Lower leg skin (tissue), 4 donors: ENCODE results near the gene HOXA7. TPM values are rescaled to one million over a fixed set of nuclear protein-coding genes. Genes with fewer than 3 reads are reported as not detected.

Experiments used
- DNase-seq, 2 donors: peaks; one replicate each; pipeline ENCODE4 v3.0.0-alpha.2; 2019; ENCODE audit warnings: low spot score in 2 of 2
- H3K4me3 ChIP-seq: fragments of 200-600 bp; sonication (generic); 2 replicates; pipeline ENCODE4 v1.5.1; 2017; ENCODE audit warnings: mild to moderate bottlenecking, low read depth; ENCODE audit not compliant: poor library complexity, severe bottlenecking
- POLR2A ChIP-seq, 2 donors: fragments of 450-650 bp; IDR thresholded peaks; one replicate each; pipeline ENCODE4 v1.6.1; 2016 to 2017; ENCODE audit warnings: antibody characterized with exemption in 2 of 2, mild to moderate bottlenecking in 1 of 2, moderate library complexity in 1 of 2
- WGBS, 2 donors: methylation state at CpG; one replicate each; pipeline ENCODE4 v1.1.5; 2018; 5-methylcytosine and 5-hydroxymethylcytosine counted together
- intact Hi-C: fragments of 100-400 bp; cut with DNase I; formaldehyde crosslinking; loops from one replicate; pipeline ENCODE4 v1.15.0; 2023; ENCODE audit warnings: low total_unique reads
- total RNA-seq, 4 donors: library from RNA; depleted of rRNA; stranded (reverse); fragments of >200 nt; gene quantifications; one replicate each; pipeline ENCODE4 v1.1.0, GENCODE V29; 2016
- TF ChIP-seq, protein P1 (sequence below), 3 donors: fragments of 450-650 bp; IDR thresholded peaks; one replicate each; pipeline ENCODE4 v1.5.1; 2016; ENCODE audit warnings: antibody characterized with exemption in 3 of 3, mild to moderate bottlenecking in 3 of 3, moderate library complexity in 2 of 3

Gene HOXA7
- total RNA-seq, 4 donors from 2014 or later, result 10.0 to 26.1 (median 18.1) TPM

GRCh38 chr7:27198871-27199801 lies 42.7 kb upstream of the HOXA7 start:
- TF ChIP-seq, protein P1, sequence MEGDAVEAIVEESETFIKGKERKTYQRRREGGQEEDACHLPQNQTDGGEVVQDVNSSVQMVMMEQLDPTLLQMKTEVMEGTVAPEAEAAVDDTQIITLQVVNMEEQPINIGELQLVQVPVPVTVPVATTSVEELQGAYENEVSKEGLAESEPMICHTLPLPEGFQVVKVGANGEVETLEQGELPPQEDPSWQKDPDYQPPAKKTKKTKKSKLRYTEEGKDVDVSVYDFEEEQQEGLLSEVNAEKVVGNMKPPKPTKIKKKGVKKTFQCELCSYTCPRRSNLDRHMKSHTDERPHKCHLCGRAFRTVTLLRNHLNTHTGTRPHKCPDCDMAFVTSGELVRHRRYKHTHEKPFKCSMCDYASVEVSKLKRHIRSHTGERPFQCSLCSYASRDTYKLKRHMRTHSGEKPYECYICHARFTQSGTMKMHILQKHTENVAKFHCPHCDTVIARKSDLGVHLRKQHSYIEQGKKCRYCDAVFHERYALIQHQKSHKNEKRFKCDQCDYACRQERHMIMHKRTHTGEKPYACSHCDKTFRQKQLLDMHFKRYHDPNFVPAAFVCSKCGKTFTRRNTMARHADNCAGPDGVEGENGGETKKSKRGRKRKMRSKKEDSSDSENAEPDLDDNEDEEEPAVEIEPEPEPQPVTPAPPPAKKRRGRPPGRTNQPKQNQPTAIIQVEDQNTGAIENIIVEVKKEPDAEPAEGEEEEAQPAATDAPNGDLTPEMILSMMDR (IDR thresholded peaks at IDR 0.05), result no peak
- no peak for TF ChIP-seq POLR2A (IDR thresholded peaks at IDR 0.05)
- peak overlapping the region; percentile 15 for H3K4me3 ChIP-seq
- WGBS, 2 donors, result 3% methylated on average over 22 to 52 of the region's 93 CpGs
- intact Hi-C loops, result loop anchor here (10.0 kb wide), 1 partner anchor 826 kb away; no protein-coding TSS in a partner anchor
- DNase-seq, result peak in 1 of 2 donors; percentile 87

DNA sequence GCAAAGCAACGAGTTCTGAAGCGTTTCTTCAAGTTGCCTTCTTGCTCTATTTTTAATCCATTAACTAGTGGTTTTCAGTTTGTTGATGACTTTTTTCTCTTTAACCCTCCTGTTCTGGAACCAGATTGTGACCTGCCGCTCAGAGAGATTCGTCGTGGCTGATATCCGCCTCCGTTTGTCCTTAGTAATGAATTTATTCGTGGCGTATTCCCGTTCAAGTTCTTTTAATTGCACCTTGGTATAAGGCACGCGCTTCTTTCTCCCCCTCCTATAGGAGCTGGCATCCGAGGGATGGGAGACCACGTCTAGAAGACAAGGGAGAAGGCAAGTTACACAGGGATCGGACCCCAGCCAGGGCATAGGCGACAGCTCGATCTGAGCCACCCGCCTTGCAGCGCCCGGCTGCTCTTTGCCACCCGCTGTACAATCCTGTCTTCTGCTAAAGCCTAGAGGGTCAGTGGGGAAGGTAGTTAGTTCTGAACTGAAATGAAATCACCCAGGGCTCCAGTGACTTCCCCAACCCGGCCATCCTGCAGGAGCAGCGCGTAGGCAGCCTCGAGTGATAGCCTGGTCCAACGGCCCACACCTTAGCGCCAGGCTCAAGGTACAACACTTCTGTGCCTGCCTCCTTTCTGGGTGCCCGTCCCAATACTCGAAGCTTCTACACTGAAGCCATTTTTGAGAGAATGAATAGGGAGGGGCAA lies 41.8 kb upstream of the HOXA7 start:
- H3K4me3 ChIP-seq, result no peak overlapping the region
- 29 to 30% methylated on average over 29 of the region's 29 CpGs for WGBS, 2 donors
- no peak for TF ChIP-seq POLR2A (IDR thresholded peaks at IDR 0.05)
- TF ChIP-seq, protein P1 (IDR thresholded peaks at IDR 0.05), result no peak
- DNase-seq, result peak in 1 of 2 donors; percentile 80
- intact Hi-C loops, result loop anchor here (10.0 kb wide), 1 partner anchor 827 kb away; no protein-coding TSS in a partner anchor

DNA sequence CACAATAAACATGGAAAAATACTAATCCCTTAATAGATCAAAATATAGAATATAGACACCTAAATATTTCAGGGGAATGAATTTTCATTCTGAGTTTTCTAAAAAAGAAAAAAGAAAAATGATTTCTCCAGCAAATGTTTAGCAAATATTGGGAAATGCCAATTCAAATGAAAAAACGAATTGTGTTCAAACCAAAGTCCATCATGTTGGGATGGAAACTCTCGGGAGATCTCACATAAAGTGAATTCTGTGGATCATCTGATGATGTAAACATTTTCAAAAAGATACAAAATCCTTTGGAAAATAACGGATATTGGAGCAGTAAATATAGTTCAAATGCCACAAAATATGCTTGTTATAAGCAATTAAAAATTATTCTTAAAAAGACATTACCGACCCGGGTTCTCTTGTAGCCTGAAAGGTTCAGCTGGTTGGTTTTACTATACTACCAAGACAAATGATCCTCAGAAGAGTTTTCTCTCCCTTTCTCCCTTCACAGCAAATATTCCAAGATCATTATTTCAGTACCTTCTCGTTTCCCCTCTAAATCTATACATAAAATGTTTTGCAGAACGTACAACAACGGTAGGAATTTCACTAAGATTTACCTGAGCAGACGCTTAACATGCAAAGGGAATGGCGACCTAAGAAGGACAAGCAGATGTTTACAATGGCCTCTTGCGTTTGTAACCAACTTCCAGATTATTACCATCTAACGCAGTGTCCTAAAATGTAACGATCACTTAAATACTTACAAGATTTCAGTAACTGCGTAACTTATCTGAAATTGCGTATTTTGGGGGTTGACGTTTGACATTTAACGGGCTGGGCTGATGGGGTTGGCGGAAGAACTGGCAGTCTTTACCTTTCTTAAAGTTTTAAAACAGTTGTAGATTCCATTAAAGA lies 40.9 kb upstream of the HOXA7 start:
- no peak for DNase-seq
- WGBS, 2 donors, result 38 to 39% methylated on average over 18 of the region's 18 CpGs
- H3K4me3 ChIP-seq, result no peak overlapping the region
- TF ChIP-seq, protein P1 (IDR thresholded peaks at IDR 0.05), result no peak
- no peak for TF ChIP-seq POLR2A (IDR thresholded peaks at IDR 0.05)
- intact Hi-C loops, result loop anchor here (10.0 kb wide), 1 partner anchor 827 kb away; no protein-coding TSS in a partner anchor

DNA sequence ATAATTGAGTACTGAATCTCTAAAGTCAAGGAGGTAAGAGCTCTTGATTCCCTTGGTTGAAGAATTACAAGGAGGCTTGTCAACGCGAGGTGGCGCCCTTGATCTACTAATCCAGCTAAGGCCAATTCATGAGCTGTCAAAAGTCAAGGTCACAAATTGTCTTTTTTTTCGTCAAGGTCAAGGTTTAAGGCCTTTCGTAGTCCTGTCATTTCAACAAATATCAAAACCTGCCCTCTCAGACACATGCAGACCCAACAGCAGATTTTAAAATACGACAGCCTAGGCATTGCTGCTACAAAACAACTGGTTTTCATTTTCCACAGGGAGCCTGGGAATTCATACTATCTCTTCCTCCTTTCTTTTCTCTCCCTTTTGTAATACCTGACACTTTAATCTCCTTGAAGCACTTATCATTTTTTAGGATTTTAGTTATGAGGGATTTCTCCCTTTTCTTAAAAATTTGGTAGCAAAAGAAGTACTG lies 39.9 kb upstream of the HOXA7 start:
- H3K4me3 ChIP-seq, result no peak overlapping the region
- TF ChIP-seq, protein P1 (IDR thresholded peaks at IDR 0.05), result peak in 1 of 3 donors; percentile 47
- no peak for TF ChIP-seq POLR2A (IDR thresholded peaks at IDR 0.05)
- DNase-seq, result peak; percentile 83 to 98
- intact Hi-C loops, result loop anchor here (10.0 kb wide), 1 partner anchor 828 kb away; no protein-coding TSS in a partner anchor
- WGBS, 2 donors, result 3% methylated on average over 6 of the region's 6 CpGs
